Measurements from ENCODE around the gene OOSP4A.

- no peak for TF ChIP-seq CTCF (IDR thresholded peaks at IDR 0.05)
- TF ChIP-seq POLR2A (IDR thresholded peaks at IDR 0.05), result no peak
Measured at GRCh38 chr11:59939482-59939881, 24.4 kb upstream of the OOSP4A start.
